KG1 (cell line): ENCODE measurements around the gene SEPTIN2.
"Not testable (repeated sequence)": the region's sequence is repeated elsewhere in the genome, so short reads cannot be mapped to it uniquely, and the experiment has no call there.

Experiments used
- DNase-seq: peaks from one replicate; lab custom pipeline; 2025; lab: John Stamatoyannopoulos, UW

The SEPTIN2 gene

GRCh38 chr2:241351640-241352031 lies 35.9 kb downstream of the SEPTIN2 start:
- no peak for DNase-seq

- no peak for DNase-seq
These were observed 36.5 kb downstream of the SEPTIN2 start for GRCh38 chr2:241352227-241352626.

DNA sequence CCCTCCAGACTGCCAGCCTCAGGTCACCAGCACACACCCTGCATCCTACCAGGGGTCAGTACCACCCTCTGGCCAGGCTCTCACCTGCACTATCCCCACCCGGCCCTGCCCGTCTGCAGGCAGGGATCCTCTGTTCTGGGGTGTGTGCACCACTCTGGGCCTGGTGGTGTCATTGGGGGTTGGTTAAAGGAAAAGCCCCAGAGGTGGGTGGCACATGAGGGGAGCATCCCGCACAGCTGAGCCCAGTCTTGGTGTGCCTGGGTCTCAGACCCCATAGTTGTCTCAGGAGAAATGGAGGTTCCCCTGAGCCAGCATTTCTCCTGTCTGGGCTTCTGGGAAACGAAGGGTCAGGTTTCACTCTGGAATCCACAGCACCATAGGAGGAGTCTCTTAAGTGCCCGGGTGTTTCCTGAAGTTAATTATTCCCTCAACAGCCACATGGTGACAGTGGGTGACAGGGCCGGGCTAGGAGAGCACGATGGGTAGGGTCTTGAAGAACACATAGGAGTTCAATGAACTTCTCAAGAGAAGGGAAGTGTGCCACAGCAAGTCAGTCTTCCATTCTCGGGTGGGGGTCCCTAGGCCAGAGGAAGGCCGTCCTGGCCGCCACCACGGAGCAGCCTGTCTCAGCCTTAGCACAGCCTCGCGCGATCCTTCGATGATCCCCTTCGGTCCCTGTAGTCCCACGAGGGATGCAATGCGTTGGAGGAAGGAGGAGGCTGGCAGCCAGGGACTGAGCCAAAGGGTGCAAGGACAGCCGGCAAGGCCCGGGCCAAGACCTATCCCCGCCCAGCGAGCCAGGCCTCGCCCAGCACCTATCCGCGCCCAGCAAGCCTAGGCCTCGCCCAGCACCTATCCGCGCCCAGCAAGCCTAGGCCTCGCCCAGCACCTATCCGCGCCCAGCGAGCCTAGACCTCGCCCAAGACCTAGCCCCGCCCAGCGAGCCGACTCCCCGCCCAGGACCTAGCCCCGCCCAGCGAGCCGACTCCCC lies 39.2 kb downstream of the SEPTIN2 start:
- no peak for DNase-seq

DNA sequence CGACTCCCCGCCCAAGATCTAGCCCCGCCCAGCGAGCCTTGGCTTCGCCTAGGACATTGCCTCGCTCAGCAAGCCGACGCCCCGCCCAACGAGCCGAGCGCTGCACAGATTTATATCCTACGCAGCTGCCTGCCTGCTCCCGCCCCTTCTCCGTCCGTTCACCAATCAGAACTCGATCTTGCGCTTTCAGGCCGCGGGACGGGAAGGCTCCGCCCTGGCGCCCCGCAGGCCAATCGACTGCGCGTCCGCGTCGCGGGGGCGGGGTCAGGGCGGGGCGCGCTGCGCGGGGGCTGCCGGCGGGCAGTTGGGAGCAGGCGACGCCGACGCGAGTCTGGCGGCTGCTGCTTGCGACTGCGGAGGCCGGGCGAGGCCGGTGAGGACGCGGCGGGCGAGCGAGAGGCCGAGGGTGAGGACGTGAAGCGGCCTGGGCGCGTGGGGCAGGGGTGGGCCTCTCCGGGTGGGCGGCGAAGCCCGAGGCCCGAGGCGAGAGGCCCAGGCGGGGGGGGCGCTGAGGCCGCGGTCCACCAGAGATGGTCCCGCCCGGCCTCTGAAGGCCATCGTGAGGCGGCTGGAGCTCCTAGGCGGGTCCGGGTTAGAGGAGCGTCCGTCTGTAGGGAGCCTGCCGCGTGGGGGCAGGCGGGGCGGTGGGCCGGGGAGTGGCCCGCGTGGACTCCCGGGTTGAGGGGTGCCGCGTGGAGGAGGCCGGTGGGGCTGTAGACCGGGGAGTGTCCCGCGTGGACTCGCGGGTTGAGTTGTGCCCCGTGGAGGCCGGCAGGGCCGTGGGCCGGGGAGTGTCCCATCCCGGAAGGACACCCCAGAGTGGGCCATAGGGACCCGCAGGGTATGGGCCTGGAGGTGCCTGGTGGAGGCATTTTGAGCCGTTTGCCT lies 40.5 kb downstream of the SEPTIN2 start, which contains the start of gene FARP2:
FARP2 (plus strand) TSS at position 303 of the 888 bp plus-strand sequence. CDS start 16,823 bp downstream, outside the sequence.
- DNase-seq: peak; percentile 84

GRCh38 chr2:241356871-241357260 lies 41.1 kb downstream of the SEPTIN2 start:
- no peak for DNase-seq

DNA sequence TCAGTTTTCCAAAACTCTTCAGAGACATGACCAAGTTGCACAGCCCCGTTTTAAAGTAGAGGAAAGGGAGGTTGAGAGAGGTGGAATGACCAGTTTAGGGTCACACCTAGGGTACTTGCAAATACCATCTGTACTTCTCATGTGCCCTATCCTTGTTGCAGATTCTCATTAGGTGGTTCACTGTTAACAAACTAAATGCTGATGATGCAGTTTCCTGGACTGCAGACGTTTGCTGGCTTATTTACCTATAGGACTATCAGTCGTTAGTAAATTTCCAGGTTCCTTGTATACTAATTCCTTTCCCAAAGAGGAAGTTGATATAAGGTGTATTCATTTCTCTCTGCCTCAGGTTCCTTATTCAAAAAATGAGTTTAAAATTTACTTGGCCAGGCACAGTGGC lies 41.8 kb downstream of the SEPTIN2 start:
- no peak for DNase-seq

DNA sequence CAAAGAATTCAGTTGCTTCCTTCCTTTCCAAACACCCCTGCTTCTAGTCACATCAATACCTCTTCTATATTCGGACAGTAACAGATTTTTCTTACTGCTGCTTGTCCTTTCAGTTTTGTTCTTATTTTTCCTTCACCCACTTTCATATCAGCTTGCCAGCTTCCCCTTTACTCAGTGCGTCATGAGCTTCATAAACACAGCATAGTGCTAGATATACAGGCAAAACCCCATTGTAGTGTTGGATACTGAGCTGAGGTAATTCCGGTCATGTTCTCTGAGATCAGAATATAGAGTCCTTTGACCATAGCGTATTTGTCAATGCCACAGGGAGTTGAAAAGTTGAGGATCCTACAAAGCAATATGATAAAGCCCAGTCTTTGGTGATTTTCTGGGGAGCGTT lies 42.7 kb downstream of the SEPTIN2 start:
- no peak for DNase-seq

GRCh38 chr2:241359481-241360045 lies 43.8 kb downstream of the SEPTIN2 start:
- DNase-seq: no peak

DNA sequence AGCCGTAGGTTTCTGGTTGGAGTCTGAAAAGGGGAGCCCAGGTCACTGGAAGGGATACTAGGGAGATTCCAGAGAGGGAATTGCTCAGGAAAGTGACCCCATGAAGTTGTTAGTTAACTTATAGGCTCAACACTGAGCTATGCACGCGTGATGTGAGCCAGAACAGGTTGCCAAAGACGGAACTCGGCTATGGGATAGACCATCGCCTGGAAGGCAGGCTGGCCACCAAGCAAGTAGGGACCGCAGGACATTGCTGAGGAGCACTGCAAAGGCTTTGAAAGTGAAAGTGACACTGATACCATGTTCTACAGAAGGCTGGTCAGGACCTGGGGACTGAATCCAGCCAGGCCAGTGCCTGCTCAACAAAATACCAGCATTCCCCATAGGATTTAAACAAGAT lies 47.7 kb downstream of the SEPTIN2 start:
- DNase-seq: no peak

- no peak for DNase-seq
These were observed 49.1 kb downstream of the SEPTIN2 start for GRCh38 chr2:241364781-241365180.

- DNase-seq: no peak
These were observed 51.0 kb downstream of the SEPTIN2 start for GRCh38 chr2:241366678-241367077.

GRCh38 chr2:241368643-241369042 lies 52.9 kb downstream of the SEPTIN2 start:
- no peak for DNase-seq

- no peak for DNase-seq
These were observed 56.8 kb downstream of the SEPTIN2 start for GRCh38 chr2:241372361-241372992.

GRCh38 chr2:241373446-241373845 lies 57.7 kb downstream of the SEPTIN2 start:
- DNase-seq: no peak

GRCh38 chr2:241373906-241374305 lies 58.2 kb downstream of the SEPTIN2 start:
- not testable (repeated sequence) for DNase-seq

- no peak for DNase-seq
These were observed 59.6 kb downstream of the SEPTIN2 start for GRCh38 chr2:241375300-241375699.

DNA sequence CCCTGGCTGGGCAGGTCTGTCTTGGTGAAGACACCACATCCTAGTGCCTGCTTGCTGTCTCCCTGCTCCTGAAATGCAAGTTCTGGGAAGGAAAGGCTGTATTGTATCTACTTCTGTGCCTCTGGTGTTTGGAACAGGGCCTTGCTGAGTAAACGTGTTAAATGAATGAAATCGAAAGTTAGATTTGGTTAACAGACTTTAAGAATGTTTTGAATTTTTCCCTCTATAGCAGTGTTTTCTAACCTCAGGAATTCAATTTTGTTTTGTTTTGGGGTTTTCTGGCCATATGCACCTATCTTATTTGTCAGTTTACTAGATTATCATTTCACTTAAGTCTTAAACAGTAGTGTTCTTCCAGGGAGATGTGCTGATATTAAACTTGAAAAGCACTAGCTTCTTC lies 61.1 kb downstream of the SEPTIN2 start:
- no peak for DNase-seq

- no peak for DNase-seq
These were observed 63.1 kb downstream of the SEPTIN2 start for GRCh38 chr2:241378816-241379215.

DNA sequence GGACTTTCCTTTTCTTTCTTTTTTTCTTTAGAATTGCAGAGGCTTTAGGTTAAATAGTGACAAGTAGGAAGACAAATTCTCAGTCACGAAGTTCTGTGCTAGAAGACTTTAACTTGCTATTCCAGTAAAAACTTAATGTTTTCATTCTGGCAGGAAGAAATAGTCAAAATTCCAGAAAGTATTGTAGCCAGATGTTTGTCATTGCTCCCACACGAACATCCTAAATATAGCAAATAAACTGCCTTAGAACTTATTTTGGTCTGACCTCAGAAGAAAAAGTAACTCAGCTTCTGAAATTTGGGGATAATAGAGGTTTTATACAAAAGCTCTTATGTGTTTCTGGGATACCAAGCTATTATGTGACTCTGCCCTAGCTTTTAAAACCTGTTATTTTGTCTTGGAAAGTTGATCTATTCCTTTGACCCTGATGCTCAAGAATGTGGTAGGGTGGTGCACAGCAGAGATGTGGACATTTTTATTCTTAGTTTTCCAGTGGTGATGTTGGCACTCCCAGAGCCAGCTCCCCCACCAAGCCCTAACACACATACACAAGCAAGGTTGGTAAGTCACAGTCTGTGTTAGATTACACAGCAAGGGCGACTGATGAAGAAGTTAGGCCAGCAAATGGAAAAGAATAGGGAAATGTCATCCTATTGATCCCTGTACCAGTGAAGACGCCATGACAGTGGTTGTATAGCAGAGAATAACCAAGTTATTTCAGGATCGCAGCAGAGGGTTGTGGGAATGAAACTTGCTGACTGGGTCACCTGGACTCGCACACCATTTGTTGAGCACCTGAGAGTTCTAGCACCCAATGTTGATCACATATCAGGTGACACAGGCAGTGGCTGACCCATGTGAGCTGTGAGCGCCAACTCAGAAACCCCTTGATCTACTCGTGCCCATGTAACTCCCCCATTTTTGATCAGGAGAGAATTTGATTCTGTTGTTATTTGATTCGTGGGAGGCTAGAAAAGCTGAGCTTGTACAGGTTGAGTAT lies 64.1 kb downstream of the SEPTIN2 start:
- no peak for DNase-seq

DNA sequence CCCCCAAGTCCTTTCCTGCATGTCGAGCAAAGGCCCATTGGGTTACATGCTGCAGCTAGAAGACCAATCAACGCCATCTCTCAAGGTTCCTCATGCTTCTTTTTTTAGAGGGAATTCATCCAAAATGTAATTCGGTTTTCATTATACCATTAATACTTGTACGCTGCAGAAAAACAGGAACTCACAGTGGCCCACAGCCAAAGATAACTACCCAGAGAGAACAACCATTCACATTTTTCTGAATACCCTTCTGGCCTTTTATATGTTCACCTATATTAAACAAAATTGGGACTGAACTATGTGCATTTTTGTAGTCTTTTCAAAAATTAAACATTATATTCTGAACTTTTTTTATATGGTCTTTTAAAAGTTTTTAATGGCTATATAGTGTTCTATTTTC lies 66.1 kb downstream of the SEPTIN2 start:
- no peak for DNase-seq
